Progenitor cell of endocrine pancreas (in vitro differentiated cells): ENCODE results near the gene DNAJB12. TPM values are rescaled to one million over a fixed set of nuclear protein-coding genes. Genes with fewer than 3 reads are reported as not detected.
"Not testable (repeated sequence)": the region's sequence is repeated elsewhere in the genome, so short reads cannot be mapped to it uniquely, and the experiment has no call there.

ENCODE experiments used
- DNase-seq: peaks from one replicate; pipeline ENCODE4 v3.0.0; 2021; ENCODE audit warnings: low spot score; ENCODE audit not compliant: unreplicated experiment
- H3K27ac Mint-ChIP-seq: 2 replicates; pipeline ENCODE4 v1.8.0; 2021; ENCODE audit warnings: mild to moderate bottlenecking, moderate library complexity, mixed read lengths
- H3K27me3 Mint-ChIP-seq: 2 replicates; pipeline ENCODE4 v1.8.0; 2021; ENCODE audit warnings: mixed read lengths
- H3K36me3 Mint-ChIP-seq: 2 replicates; pipeline ENCODE4 v1.8.0; 2022; ENCODE audit warnings: mixed read lengths; ENCODE audit not compliant: insufficient read depth
- H3K4me1 Mint-ChIP-seq: 2 replicates; pipeline ENCODE4 v1.8.0; 2021; ENCODE audit warnings: low read depth, mixed read lengths
- H3K4me3 Mint-ChIP-seq: 2 replicates; pipeline ENCODE4 v1.8.0; 2021; ENCODE audit warnings: low read depth, mild to moderate bottlenecking, moderate library complexity, mixed read lengths
- H3K9me3 Mint-ChIP-seq: 2 replicates; pipeline ENCODE4 v1.8.0; 2021; ENCODE audit warnings: low read depth, mixed read lengths
- CTCF ChIP-seq: fragments of 200-600 bp; sonication (generic); IDR thresholded peaks from one replicate; pipeline ENCODE4 v1.5.0; 2021; ENCODE audit warnings: antibody characterized with exemption, mild to moderate bottlenecking; ENCODE audit not compliant: unreplicated experiment
- total RNA-seq: library from RNA; stranded (reverse); gene quantifications from 2 replicates; pipeline ENCODE4 v1.2.1, GENCODE V29; 2021

DNAJB12 gene
- total RNA-seq, 1 donor from 2014 or later: 34.7 TPM

DNA sequence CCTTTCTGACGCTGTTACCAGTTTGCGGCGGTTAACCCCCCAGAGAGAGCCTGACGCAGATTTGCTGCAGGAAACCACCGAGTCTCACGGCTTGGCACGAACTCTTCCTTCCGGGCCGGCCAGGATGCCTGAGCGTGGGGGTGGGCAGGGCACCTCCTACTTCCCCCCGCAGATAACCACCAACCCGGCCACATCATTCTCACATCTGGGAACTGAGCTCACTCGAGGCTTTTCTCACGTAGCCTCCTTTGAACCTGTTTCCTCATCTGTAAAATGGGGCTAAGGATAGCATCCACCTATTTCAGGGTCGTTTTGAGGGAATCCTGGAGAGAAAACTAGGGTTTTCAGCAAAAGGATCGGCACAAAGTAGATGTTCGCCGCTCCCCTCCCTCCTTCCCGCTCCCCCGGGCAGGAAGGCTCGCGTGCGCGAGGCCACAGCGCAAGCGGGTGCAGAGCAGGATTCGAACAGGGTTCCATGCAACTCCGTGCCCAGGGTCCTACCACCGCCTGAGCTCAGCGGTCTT lies 57.4 kb downstream of the DNAJB12 start:
- peaks cover 3% of the 10 kb centered on the region for H3K9me3 Mint-ChIP-seq
- peak overlapping the region; percentile 96 for H3K27ac Mint-ChIP-seq
- TF ChIP-seq CTCF: no peak
- H3K4me1 Mint-ChIP-seq: peaks cover 7% of the 10 kb centered on the region
- DNase-seq: no peak
- no peaks in the 10 kb centered on the region for H3K36me3 Mint-ChIP-seq
- H3K27me3 Mint-ChIP-seq: peaks cover 3% of the 10 kb centered on the region
- H3K4me3 Mint-ChIP-seq: peak overlapping the region; percentile 74

DNA sequence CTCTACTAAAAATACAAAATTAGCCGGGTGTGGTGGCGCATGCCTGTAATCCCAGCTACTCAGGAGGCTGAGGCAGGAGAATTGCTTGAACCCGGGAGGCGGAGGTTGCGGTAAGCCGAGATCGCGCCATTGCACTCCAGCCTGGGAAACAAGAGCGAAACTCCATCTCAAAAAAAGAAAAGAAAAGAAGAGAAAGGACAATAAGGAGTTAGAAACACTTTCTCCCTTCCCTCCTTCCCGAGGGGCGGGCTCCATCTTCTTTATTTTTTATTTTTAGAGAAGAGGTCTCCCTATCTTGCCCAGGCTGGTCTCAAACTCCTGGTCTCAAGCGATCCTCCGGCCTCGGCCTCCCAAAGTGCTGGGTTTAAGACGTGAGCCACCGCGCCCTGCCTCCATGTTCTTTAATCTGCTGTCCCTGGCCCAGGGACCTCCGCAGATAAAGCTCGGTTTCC lies 57.9 kb downstream of the DNAJB12 start:
- not testable (repeated sequence) for H3K27ac Mint-ChIP-seq, H3K27me3 Mint-ChIP-seq, H3K36me3 Mint-ChIP-seq

GRCh38 chr10:72295330-72295910 lies 59.3 kb downstream of the DNAJB12 start:
- Mint-ChIP-seq H3K36me3 (no peaks in the 10 kb centered on the region), H3K27me3 (peaks cover 3% of the 10 kb centered on the region), H3K4me1 (peaks cover 10% of the 10 kb centered on the region), H3K27ac (no peak overlapping the region), H3K4me3 (peak overlapping the region; percentile 55), H3K9me3 (no peaks in the 10 kb centered on the region)
- no peak for DNase-seq
- no peak for TF ChIP-seq CTCF

More for the DNA sequence above, 57.9 kb downstream of the DNAJB12 start:
- peak overlapping the region; percentile 74 for H3K4me3 Mint-ChIP-seq
- DNase-seq, H3K4me1 Mint-ChIP-seq, H3K9me3 Mint-ChIP-seq: not testable (repeated sequence)

DNA sequence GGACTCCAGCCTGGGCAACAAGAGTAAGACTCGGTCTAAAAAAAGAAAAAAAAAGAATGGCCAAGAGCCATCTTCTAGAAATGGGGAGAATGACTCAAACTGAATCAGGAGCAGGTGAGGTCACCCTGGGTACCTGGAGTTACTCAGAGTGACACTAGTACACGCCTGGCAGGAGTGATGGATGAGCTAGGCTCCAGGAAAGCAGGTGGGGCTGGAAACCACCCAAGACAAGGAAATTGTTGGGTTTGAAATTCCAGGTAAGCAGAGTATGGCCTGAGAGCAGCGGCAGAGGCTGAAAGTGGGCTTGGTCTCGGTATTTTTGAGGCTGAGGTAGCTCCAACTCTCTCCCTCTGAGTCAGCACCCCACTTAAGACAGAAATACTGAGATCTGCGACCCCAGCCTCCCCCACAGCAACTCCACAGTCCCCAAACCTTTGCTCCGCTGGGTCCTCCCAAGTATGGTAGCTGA lies 62.5 kb downstream of the DNAJB12 start:
- Mint-ChIP-seq H3K4me3 (no peak overlapping the region), H3K27me3 (peaks cover 3% of the 10 kb centered on the region), H3K27ac (peak overlapping the region; percentile 75), H3K4me1 (peaks cover 7% of the 10 kb centered on the region), H3K9me3 (no peaks in the 10 kb centered on the region), H3K36me3 (no peaks in the 10 kb centered on the region)
- no peak for DNase-seq
- no peak for TF ChIP-seq CTCF

DNA sequence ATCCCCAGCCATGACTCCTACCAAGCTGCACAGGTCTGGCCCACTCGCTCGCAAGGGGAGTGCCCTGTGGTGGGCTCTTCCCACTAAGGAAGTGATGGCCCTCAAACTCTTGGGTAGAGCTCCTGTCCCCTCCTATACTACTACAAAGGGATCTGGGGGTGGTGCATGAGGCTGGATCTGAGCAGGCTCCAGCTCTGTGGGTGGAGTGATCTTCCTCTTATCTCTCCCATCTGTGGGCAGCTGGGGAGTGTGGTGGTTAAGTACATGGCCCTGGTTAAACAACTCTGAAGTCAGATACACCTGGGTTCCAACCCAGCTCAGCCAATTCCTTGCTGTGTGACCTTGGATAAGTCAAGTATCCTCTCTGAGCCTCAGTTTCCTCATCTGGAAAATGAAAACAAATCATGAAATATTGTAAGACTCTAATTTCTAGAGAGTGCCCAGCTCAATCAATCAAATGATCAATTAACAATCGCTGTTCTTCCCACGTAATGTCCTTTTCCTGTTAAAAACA lies 63.6 kb downstream of the DNAJB12 start:
- Mint-ChIP-seq H3K36me3 (no peaks in the 10 kb centered on the region), H3K27me3 (peaks cover 7% of the 10 kb centered on the region), H3K9me3 (no peaks in the 10 kb centered on the region), H3K27ac (no peak overlapping the region), H3K4me3 (no peak overlapping the region), H3K4me1 (peaks cover 7% of the 10 kb centered on the region)
- no peak for DNase-seq
- TF ChIP-seq CTCF: no peak
